Tibial artery (tissue), 4 donors: ENCODE data around the gene CHMP4A.

Experiments
- DNase-seq, 2 donors: peaks; one replicate each; pipeline ENCODE4 v3.0.0-alpha.2; 2019
- H3K27ac ChIP-seq, 2 donors: fragments of 200-600 bp; sonication (generic) in 1 of 2; 1 replicate in 1 of 2; 2 replicates in 1 of 2; pipeline ENCODE4 v1.5.1; 2018 to 2019; ENCODE audit warnings: mild to moderate bottlenecking in 1 of 2
- H3K27me3 ChIP-seq, 2 donors: fragments of 200-600 bp; sonication (generic) in 1 of 2; one replicate each; pipeline versions ENCODE4 v1.5.1 to v1.6.0; 2016 to 2019
- H3K36me3 ChIP-seq, 3 donors: fragments of 200-600 bp; sonication (generic) in 2 of 3; one replicate each; pipeline ENCODE4 v1.5.1; 2016 to 2019; ENCODE audit warnings: mild to moderate bottlenecking in 2 of 3
- H3K4me1 ChIP-seq, 4 donors: fragments of 200-600 bp; sonication (generic) in 2 of 4; 1 replicate in 3 of 4; 2 replicates in 1 of 4; pipeline ENCODE4 v1.5.1; 2016 to 2019
- H3K4me3 ChIP-seq, 2 donors: fragments of 200-600 bp; sonication (generic) in 1 of 2; 1 replicate in 1 of 2; 2 replicates in 1 of 2; pipeline ENCODE4 v1.5.1; 2018 to 2019; ENCODE audit warnings: mild to moderate bottlenecking in 2 of 2
- H3K9me3 ChIP-seq, 3 donors: fragments of 200-600 bp; sonication (generic) in 1 of 3; one replicate each; pipeline ENCODE4 v1.5.1; 2016 to 2019
- CTCF ChIP-seq, 2 experiments: fragments of 200-600 bp in 1 of 2; fragments of 450-650 bp in 1 of 2; IDR thresholded peaks; one replicate each; pipeline ENCODE4 v1.5.1; 2017 to 2019; ENCODE audit warnings: antibody characterized with exemption in 2 of 2, mild to moderate bottlenecking in 1 of 2, moderate library complexity in 1 of 2
- intact Hi-C: fragments of 100-400 bp; cut with DNase I; formaldehyde crosslinking; loops from one replicate; pipeline ENCODE4 v1.15.0; 2023; ENCODE audit warnings: low total_unique reads

Gene CHMP4A

GRCh38 chr14:24186831-24187538, 26.3 kb downstream of the CHMP4A start:
- intact Hi-C loops: loop anchor here (5.0 kb wide), 1 partner anchor 40 kb away; the partner anchor contains the start of genes PSME2 and RNF31
- H3K9me3 ChIP-seq: no peaks in the 10 kb centered on the region
- H3K4me1 ChIP-seq: peaks cover 0 to 24% (median 17%) of the 10 kb centered on the region in 4 donors
- no peak overlapping the region for H3K27ac ChIP-seq
- DNase-seq: no peak
- no peak overlapping the region for H3K4me3 ChIP-seq
- H3K36me3 ChIP-seq: peaks cover 48 to 75% (median 56%) of the 10 kb centered on the region in 3 donors
- no peaks in the 10 kb centered on the region for H3K27me3 ChIP-seq
- TF ChIP-seq CTCF (IDR thresholded peaks at IDR 0.05): no peak

GRCh38 chr14:24185741-24186140, 27.5 kb downstream of the CHMP4A start:
- intact Hi-C loops: loop anchor here (5.0 kb wide), 1 partner anchor 38 kb away; the partner anchor contains the start of genes PSME2 and RNF31
- Histone ChIP-seq H3K36me3 (peaks cover 47 to 78% (median 63%) of the 10 kb centered on the region in 3 donors), H3K27me3 (no peaks in the 10 kb centered on the region), H3K4me1 (peaks cover 0 to 24% (median 17%) of the 10 kb centered on the region in 4 donors), H3K9me3 (no peaks in the 10 kb centered on the region), H3K27ac (no peak overlapping the region), H3K4me3 (no peak overlapping the region)
- TF ChIP-seq CTCF (IDR thresholded peaks at IDR 0.05): no peak
- DNase-seq: no peak

- no peak overlapping the region for H3K27ac ChIP-seq
- no peak overlapping the region for H3K4me3 ChIP-seq
- peaks cover 47 to 79% (median 65%) of the 10 kb centered on the region in 3 donors for H3K36me3 ChIP-seq
- intact Hi-C loops: loop anchor here (5.0 kb wide), 1 partner anchor 38 kb away; the partner anchor contains the start of genes PSME2 and RNF31
- TF ChIP-seq CTCF (IDR thresholded peaks at IDR 0.05): no peak
- DNase-seq: no peak
- H3K9me3 ChIP-seq: no peaks in the 10 kb centered on the region
- peaks cover 0 to 24% (median 17%) of the 10 kb centered on the region in 4 donors for H3K4me1 ChIP-seq
- H3K27me3 ChIP-seq: no peaks in the 10 kb centered on the region
Observed at GRCh38 chr14:24185026-24185425, 28.3 kb downstream of the CHMP4A start.

DNA sequence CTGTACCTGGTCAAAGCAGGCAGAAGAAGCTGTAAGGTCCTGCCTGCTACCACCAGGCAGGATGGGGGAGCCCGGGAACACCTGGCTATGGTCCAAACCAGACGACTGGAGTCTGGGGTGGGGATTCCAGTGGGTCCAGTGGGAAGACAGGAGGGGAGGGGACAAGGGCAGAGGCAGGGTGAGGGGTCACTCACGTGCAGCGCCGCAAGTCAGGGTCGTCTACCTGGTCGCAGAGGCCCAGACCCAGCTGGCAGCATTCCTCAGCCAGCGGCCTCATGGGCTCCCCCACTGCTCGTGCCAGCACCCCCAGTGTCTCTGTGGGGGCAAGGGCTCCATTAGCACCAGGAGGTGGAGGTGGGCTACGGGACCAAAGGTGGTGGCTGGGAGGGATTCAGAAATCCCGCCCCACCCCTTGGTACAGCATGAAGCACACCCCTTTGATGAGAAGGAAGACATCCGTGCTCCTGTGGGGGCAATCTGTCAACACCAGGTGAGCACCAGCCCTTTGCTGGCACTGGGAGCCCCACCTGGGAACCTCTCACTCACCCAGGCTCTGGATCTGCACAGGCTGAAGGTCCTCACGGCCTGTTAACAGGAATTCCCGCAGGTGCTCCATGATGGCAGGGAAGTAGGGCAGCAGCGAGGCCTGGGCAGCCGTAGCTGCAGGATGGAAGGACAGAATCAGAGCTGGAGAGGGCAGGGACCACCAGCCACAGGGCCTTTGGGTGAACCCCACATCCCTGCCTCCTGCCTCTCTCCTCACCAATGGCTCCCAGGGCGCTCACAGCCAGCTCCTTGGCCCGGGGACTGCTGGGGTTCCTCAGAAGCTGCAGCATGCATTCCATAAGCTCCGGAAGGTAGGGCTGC, 29.0 kb downstream of the CHMP4A start:
- intact Hi-C loops: no loop called here
- DNase-seq: no peak
- Histone ChIP-seq H3K9me3 (no peaks in the 10 kb centered on the region), H3K4me1 (peaks cover 0 to 20% (median 16%) of the 10 kb centered on the region in 4 donors), H3K36me3 (peaks cover 47 to 79% (median 71%) of the 10 kb centered on the region in 3 donors), H3K27me3 (no peaks in the 10 kb centered on the region), H3K27ac (no peak overlapping the region), H3K4me3 (no peak overlapping the region)
- TF ChIP-seq CTCF (IDR thresholded peaks at IDR 0.05): no peak

- intact Hi-C loops: no loop called here
- no peak for TF ChIP-seq CTCF (IDR thresholded peaks at IDR 0.05)
- Histone ChIP-seq H3K27ac (no peak overlapping the region), H3K4me1 (peaks cover 0 to 11% (median 8%) of the 10 kb centered on the region in 4 donors), H3K4me3 (no peak overlapping the region), H3K9me3 (no peaks in the 10 kb centered on the region), H3K36me3 (peaks cover 47 to 91% (median 78%) of the 10 kb centered on the region in 3 donors), H3K27me3 (no peaks in the 10 kb centered on the region)
- no peak for DNase-seq
Observed at GRCh38 chr14:24183014-24183481, 30.2 kb downstream of the CHMP4A start.
